ENCODE measurements around the gene FOXA1.
"Not testable (repeated sequence)": the region's sequence is repeated elsewhere in the genome, so short reads cannot be mapped to it uniquely, and the experiment has no call there.

The FOXA1 gene

GRCh38 chr14:37573356-37573755 lies 21.7 kb downstream of the FOXA1 start:
- in situ Hi-C loops (cut with HindIII; ENCODE audit: low pct_ligation_motif_present, low pct_unique_long_range_greater_than_20kb, low sequenced_read_pairs), result no loop called here
- no peak for DNase-seq

- no peak for DNase-seq
- in situ Hi-C loops (cut with HindIII; ENCODE audit: low pct_ligation_motif_present, low pct_unique_long_range_greater_than_20kb, low sequenced_read_pairs), result no loop called here
Observed at GRCh38 chr14:37571391-37571790, 23.7 kb downstream of the FOXA1 start.

- in situ Hi-C loops (cut with HindIII; ENCODE audit: low pct_ligation_motif_present, low pct_unique_long_range_greater_than_20kb, low sequenced_read_pairs), result no loop called here
Observed at GRCh38 chr14:37569729-37570128, 25.3 kb downstream of the FOXA1 start.

DNA sequence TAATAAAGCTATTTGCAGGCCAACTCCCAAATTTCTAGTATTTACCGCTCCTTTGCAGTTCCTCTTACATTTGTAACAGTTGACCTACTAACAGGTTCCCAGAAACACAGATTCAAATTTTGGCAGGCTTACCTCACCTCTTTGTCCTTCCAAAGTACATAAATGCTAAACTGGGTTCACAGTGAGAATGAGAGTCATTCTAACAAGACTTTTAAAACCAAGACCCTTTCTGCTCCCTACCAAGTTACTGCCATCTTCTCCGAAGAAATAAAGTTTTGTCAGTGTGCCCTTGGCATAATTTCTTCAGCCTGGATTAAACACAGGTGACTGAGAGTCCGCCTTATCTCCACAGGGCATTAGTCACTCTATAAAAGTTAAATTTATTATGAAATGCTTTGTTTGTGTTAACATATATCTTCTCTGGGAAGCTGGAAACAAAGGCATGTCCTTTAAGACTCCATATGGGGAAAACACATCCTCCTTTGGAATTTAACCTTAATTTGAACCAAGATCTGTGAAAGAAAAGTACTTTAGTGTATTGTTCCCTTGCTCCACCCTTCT lies 28.2 kb downstream of the FOXA1 start:
- no peak for DNase-seq
- in situ Hi-C loops (cut with HindIII; ENCODE audit: low pct_ligation_motif_present, low pct_unique_long_range_greater_than_20kb, low sequenced_read_pairs), result no loop called here

More at GRCh38 chr14:37569729-37570128, 25.3 kb downstream of the FOXA1 start:
- DNase-seq, result no peak

- peak; percentile 6 for DNase-seq
- in situ Hi-C loops (cut with HindIII; ENCODE audit: low pct_ligation_motif_present, low pct_unique_long_range_greater_than_20kb, low sequenced_read_pairs), result no loop called here
Observed at GRCh38 chr14:37565550-37565949, 29.5 kb downstream of the FOXA1 start.

GRCh38 chr14:37563189-37563588 lies 31.9 kb downstream of the FOXA1 start:
- in situ Hi-C loops (cut with HindIII; ENCODE audit: low pct_ligation_motif_present, low pct_unique_long_range_greater_than_20kb, low sequenced_read_pairs), result no loop called here
- no peak for DNase-seq

GRCh38 chr14:37559386-37559785 lies 35.7 kb downstream of the FOXA1 start:
- in situ Hi-C loops (cut with HindIII; ENCODE audit: low pct_ligation_motif_present, low pct_unique_long_range_greater_than_20kb, low sequenced_read_pairs), result no loop called here
- no peak for DNase-seq

- in situ Hi-C loops (cut with HindIII; ENCODE audit: low pct_ligation_motif_present, low pct_unique_long_range_greater_than_20kb, low sequenced_read_pairs), result no loop called here
- DNase-seq, result no peak
Observed at GRCh38 chr14:37558740-37559139, 36.3 kb downstream of the FOXA1 start.

DNA sequence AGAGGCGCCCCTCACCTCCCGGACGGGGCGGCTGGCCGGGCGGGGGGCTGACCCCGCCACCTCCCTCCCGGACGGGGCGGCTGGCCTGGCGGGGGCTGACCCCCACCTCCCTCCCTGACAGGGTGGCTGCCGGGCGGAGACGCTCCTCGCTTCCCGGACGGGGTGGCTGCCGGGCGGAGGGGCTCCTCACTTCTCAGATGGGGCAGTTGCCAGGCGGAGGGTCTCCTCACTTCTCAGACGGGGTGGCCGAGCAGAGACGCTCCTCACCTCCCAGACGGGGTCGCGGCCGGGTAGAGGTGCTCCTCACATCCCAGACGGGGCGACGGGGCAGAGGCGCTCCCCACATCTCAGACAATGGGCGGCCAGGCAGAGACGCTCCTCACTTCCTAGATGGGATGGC lies 39.5 kb downstream of the FOXA1 start:
- DNase-seq; in situ Hi-C loops (cut with HindIII; ENCODE audit: low pct_ligation_motif_present, low pct_unique_long_range_greater_than_20kb, low sequenced_read_pairs): not testable (repeated sequence)

- DNase-seq, result no peak
- in situ Hi-C loops (cut with HindIII; ENCODE audit: low pct_ligation_motif_present, low pct_unique_long_range_greater_than_20kb, low sequenced_read_pairs), result no loop called here
Observed at GRCh38 chr14:37553935-37554550, 41.0 kb downstream of the FOXA1 start.

- in situ Hi-C loops (cut with HindIII; ENCODE audit: low pct_ligation_motif_present, low pct_unique_long_range_greater_than_20kb, low sequenced_read_pairs), result no loop called here
- no peak for DNase-seq
Observed at GRCh38 chr14:37551119-37551518, 43.9 kb downstream of the FOXA1 start.

- in situ Hi-C loops (cut with HindIII; ENCODE audit: low pct_ligation_motif_present, low pct_unique_long_range_greater_than_20kb, low sequenced_read_pairs), result no loop called here
- DNase-seq, result no peak
Observed at GRCh38 chr14:37550511-37550910, 44.5 kb downstream of the FOXA1 start.

DNA sequence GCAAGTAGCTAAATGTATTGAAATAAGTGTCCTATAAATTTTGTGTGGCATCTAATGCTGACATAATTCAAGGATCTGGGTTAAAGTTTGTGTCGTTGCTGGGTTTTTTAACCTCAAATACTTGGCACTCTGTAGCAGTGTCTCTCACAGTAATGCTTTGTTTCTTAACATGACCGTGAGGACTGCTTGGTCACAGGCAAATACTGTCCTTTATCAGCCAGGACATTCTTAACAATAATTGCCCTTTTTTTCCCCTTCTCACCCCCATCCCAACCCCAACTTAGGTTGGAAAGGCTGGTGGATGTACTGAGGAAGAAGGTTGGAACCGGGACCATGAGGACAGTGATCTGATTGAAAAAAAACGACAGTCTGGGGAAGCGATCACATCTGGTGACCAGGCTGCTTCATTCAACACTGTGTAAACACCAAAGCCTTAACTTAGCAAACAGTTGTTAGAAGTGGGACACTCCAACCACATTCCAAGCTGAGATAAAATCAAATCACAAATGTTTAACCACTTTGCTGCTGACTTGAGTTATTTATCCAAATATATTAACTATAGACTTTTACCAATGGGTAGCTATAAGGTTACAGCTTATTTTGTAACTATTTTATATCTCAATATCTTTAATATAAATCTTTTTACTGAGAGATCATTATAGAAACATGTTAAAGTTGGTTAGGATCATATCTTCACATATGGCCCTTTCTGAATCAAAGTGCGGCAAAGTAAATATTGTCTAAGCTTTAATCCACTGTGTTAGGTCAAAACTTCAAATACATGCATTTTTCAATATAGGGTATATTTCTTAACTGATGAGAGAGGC lies 48.2 kb downstream of the FOXA1 start:
- DNase-seq, result no peak
- in situ Hi-C loops (cut with HindIII; ENCODE audit: low pct_ligation_motif_present, low pct_unique_long_range_greater_than_20kb, low sequenced_read_pairs), result no loop called here

DNA sequence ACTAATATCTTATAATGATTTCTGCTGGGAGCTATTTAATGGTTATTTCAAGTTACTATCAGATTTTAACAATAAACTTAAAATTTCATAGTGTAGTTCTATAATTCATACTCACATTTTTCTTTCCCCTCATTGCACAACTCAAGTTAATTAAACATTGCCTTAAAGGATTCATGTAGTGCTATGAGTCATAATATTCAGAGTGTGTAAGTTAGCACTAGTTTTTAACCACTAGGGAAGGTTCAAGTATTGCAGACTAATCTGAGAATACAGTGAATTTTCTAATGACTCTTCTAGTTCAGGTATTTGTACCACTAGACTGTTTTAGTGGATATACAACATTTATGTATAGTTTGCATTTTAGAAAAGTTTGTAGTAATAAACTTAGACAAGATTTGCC lies 49.9 kb downstream of the FOXA1 start:
- in situ Hi-C loops (cut with HindIII; ENCODE audit: low pct_ligation_motif_present, low pct_unique_long_range_greater_than_20kb, low sequenced_read_pairs), result no loop called here
- no peak for DNase-seq

- in situ Hi-C loops (cut with HindIII; ENCODE audit: low pct_ligation_motif_present, low pct_unique_long_range_greater_than_20kb, low sequenced_read_pairs), result no loop called here
- DNase-seq, result no peak
Observed at GRCh38 chr14:37544407-37544806, 50.6 kb downstream of the FOXA1 start.

GRCh38 chr14:37539992-37540391 lies 55.1 kb downstream of the FOXA1 start:
- in situ Hi-C loops (cut with HindIII; ENCODE audit: low pct_ligation_motif_present, low pct_unique_long_range_greater_than_20kb, low sequenced_read_pairs), result no loop called here
- DNase-seq, result no peak

Measured in ACHN (cell line).